Prostate gland (tissue), 2 donors: Measurements from ENCODE around the gene MESP1.

Experiments
- POLR2A ChIP-seq: fragments of 450-650 bp; IDR thresholded peaks from one replicate; pipeline ENCODE4 v1.6.1; 2016; ENCODE audit warnings: antibody characterized with exemption, mild to moderate bottlenecking
- POLR2AphosphoS5 ChIP-seq: sonication (generic); formaldehyde crosslinking; IDR thresholded peaks from one replicate; pipeline ENCODE4 v1.6.1; 2017; ENCODE audit warnings: antibody characterized with exemption
- TF ChIP-seq, protein P1 (sequence below), 4 experiments: fragments of 200-600 bp in 2 of 4; fragments of 450-650 bp in 2 of 4; sonication (generic) in 2 of 4; IDR thresholded peaks; 1 replicate in 3 of 4; 2 replicates in 1 of 4; pipeline ENCODE4 v1.5.1; 2016 to 2019; ENCODE audit warnings: antibody characterized with exemption in 4 of 4, mild to moderate bottlenecking in 2 of 4, moderate library complexity in 2 of 4

DNA sequence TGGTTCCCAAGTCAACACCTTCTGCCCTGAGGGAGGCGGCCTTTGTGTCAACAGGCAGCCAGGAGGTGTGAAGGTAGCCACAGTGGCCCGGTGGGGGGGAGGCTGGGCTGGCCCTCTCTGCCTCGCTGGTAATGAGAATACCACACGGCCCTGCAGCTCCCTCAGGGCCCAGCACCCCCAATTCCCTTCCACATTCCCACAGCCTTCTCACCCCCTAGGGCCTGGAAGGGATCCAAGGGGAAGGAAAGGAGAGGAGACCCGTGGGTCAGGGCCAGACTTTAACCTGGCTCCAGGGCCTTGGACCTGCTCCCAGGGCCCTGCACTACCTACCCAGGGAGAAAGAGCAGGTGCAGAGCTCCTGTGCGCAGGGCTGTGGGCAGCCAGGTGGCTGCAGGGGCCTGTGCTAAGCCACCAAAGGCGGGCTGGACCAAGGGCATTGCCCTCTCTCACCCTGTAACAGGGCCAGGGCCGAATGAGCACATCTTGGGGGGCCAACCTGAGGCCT lies 16.4 kb upstream of the MESP1 start:
- TF ChIP-seq, protein P1, sequence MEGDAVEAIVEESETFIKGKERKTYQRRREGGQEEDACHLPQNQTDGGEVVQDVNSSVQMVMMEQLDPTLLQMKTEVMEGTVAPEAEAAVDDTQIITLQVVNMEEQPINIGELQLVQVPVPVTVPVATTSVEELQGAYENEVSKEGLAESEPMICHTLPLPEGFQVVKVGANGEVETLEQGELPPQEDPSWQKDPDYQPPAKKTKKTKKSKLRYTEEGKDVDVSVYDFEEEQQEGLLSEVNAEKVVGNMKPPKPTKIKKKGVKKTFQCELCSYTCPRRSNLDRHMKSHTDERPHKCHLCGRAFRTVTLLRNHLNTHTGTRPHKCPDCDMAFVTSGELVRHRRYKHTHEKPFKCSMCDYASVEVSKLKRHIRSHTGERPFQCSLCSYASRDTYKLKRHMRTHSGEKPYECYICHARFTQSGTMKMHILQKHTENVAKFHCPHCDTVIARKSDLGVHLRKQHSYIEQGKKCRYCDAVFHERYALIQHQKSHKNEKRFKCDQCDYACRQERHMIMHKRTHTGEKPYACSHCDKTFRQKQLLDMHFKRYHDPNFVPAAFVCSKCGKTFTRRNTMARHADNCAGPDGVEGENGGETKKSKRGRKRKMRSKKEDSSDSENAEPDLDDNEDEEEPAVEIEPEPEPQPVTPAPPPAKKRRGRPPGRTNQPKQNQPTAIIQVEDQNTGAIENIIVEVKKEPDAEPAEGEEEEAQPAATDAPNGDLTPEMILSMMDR (IDR thresholded peaks at IDR 0.05), result no peak
- TF ChIP-seq POLR2A, result no peak
- no peak for TF ChIP-seq POLR2AphosphoS5
